Mucosa of stomach (tissue), 1 donor: ENCODE results near the gene MACROH2A1.

Source experiments
- H3K27me3 ChIP-seq: one replicate; pipeline ENCODE4 v1.7.0; 2013; ENCODE audit warnings: mild to moderate bottlenecking, low read length; ENCODE audit not compliant: control insufficient read depth, insufficient read depth
- H3K36me3 ChIP-seq: one replicate; pipeline ENCODE4 v1.7.0; 2013; ENCODE audit warnings: low read length; ENCODE audit not compliant: control insufficient read depth, insufficient read depth
- H3K4me1 ChIP-seq: one replicate; pipeline ENCODE4 v1.7.0; 2013; ENCODE audit warnings: mild to moderate bottlenecking, low read length; ENCODE audit not compliant: control insufficient read depth, insufficient read depth
- H3K4me3 ChIP-seq: one replicate; pipeline ENCODE4 v1.7.0; 2013; ENCODE audit warnings: low read length
- H3K9ac ChIP-seq: one replicate; pipeline ENCODE4 v1.7.0; 2013; ENCODE audit warnings: mild to moderate bottlenecking, low read length, moderate library complexity
- H3K9me3 ChIP-seq: one replicate; pipeline ENCODE4 v1.7.0; 2013; ENCODE audit warnings: mild to moderate bottlenecking, low read length, moderate library complexity; ENCODE audit not compliant: control insufficient read depth
- donor health status: Pancreatic carcinoma.

The MACROH2A1 gene

DNA sequence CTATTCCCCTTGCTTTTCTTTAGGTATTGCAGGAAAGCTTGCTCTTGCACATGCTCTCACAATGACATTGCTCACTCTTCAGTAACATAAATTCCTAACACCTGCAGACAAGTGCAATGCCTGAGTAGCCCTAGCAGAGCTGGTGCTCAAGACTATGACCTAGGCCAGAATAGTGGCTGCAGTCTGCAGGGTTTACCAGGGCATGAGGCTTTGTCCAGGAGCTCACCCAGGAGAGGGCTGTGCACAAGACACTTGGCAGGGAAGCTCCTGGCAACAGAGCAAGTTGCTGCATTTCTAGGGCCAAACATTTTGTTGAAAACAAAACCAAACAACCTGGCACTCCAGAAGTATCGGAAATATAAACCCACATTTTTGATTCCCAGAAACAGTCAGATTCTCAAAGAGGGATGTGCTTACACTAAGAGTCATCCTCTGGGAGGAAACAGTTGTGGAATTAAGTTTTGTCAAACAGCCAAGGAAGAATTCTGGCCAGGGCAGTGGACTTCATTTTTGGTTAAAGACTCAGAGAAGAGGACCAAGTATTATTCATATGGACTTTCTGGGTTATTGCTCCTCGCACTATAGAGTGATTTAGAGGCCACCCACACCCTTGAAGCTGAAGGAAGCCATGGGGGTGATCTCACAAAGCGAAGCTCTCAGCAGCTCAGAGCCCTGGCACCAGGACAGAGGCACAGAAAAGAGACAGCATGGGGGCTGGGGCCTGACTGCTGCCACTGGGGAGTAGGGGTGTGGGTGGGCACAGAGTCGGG lies 44.9 kb downstream of the MACROH2A1 start:
- no peak overlapping the region for H3K9ac ChIP-seq
- no peaks in the 10 kb centered on the region for H3K27me3 ChIP-seq
- H3K4me1 ChIP-seq: no peaks in the 10 kb centered on the region
- no peak overlapping the region for H3K4me3 ChIP-seq
- H3K36me3 ChIP-seq: no peaks in the 10 kb centered on the region
- no peaks in the 10 kb centered on the region for H3K9me3 ChIP-seq

DNA sequence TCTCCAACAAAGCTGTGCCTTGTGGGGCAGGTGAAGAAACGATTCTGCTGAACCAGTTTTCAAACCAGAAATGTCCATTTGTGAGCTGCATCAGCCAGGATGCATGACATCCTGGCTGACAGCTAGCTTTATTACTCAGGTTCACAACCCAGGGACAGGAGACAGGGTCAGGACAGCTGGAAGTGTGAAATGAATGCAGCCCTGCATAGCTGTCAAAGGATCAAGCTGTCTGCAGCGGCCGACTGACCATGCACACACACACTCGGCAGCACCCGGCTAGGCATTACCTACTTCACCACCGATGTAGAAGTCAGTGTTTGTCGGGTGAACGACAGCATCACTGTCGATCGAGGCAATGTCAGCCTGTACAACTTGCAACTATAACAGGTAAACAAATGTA lies 48.5 kb downstream of the MACROH2A1 start:
- no peaks in the 10 kb centered on the region for H3K36me3 ChIP-seq
- peaks cover 24% of the 10 kb centered on the region for H3K4me1 ChIP-seq
- no peak overlapping the region for H3K9ac ChIP-seq
- H3K27me3 ChIP-seq: no peaks in the 10 kb centered on the region
- no peaks in the 10 kb centered on the region for H3K9me3 ChIP-seq
- H3K4me3 ChIP-seq: no peak overlapping the region

DNA sequence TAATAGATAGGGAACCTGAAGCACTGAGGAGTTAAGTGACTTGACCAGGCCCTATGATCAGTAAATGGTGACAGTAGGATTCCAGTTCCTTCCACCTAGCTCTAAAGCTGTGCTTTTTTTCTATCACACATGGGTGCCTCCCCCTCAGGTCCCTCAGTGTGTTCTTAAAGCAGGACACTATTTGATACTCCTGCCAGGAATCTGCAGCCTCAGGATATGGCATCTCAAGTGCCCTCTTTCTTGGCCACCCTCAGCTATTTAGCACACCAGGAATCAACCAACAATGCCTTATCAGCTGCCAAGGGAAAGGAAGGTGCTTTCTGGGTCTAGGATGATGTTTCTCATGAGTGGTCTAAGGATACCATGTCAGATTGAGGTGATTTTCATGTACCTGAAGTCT lies 49.1 kb downstream of the MACROH2A1 start:
- H3K4me1 ChIP-seq: peaks cover 27% of the 10 kb centered on the region
- no peaks in the 10 kb centered on the region for H3K9me3 ChIP-seq
- H3K27me3 ChIP-seq: no peaks in the 10 kb centered on the region
- no peaks in the 10 kb centered on the region for H3K36me3 ChIP-seq
- no peak overlapping the region for H3K4me3 ChIP-seq
- no peak overlapping the region for H3K9ac ChIP-seq

DNA sequence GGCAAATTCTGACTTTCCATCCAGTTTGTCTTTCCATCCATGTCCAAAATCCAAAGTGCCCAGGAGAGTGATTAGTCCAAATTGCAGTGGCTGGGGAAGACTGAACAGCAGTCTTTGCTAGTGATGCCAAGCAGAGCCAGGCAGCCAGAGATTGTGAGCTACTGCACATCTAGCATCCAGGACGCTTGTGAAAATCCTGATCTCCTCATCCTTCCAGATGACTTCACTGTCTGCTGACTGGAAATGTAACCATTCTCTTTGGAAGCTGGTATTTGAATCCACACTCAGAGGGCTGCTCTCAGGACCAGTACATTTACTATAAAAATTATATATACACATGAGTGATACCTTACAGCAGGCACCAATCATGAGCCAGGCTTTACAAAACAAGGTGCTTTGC lies 49.6 kb downstream of the MACROH2A1 start:
- Histone ChIP-seq H3K27me3 (no peaks in the 10 kb centered on the region), H3K4me1 (peaks cover 27% of the 10 kb centered on the region), H3K9ac (no peak overlapping the region), H3K4me3 (no peak overlapping the region), H3K36me3 (peaks cover under 1% of the 10 kb centered on the region), H3K9me3 (no peaks in the 10 kb centered on the region)

DNA sequence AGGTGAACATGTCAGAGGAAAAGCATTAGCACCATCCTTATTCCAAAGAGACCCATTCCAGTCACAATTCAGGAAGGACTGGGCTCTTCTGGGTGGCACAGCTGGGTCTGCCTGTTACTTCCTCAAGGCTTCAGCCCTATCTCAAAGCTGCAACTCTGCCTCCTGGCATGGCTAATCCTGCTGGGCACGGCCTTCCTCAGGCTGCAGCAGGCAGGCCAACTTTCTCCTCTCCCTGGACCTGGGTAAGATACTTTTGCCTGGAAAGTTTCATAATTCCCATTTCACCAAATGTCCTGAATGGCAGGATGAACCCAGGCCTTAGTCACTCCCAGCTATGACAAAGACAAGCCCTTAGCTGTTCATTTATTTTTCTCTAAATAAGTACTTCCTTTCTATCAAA lies 50.1 kb downstream of the MACROH2A1 start:
- H3K36me3 ChIP-seq: peaks cover 5% of the 10 kb centered on the region
- no peak overlapping the region for H3K9ac ChIP-seq
- no peak overlapping the region for H3K4me3 ChIP-seq
- H3K9me3 ChIP-seq: no peaks in the 10 kb centered on the region
- no peaks in the 10 kb centered on the region for H3K27me3 ChIP-seq
- H3K4me1 ChIP-seq: peaks cover 27% of the 10 kb centered on the region

DNA sequence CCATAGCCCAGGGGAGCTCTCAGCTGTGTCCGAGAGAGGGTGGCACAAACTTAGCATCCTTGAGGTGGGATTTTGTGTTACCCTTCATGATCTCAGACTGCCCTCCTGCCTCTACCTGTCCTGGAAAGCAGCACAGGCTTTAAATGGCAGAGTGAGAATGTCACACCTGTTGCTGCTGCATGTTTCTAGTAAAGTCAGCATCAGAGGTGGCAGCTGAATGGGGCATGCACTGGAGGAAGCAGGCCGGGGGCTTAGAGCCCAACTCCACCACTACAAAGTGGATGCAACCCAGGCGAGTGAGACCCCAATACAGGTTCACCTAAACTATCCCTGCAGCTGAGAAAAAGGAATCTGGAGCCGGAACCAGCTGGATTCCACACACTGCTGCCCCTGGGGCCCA lies 51.6 kb downstream of the MACROH2A1 start:
- Histone ChIP-seq H3K4me3 (no peak overlapping the region), H3K27me3 (no peaks in the 10 kb centered on the region), H3K9ac (no peak overlapping the region), H3K36me3 (peaks cover 20% of the 10 kb centered on the region), H3K4me1 (peaks cover 27% of the 10 kb centered on the region), H3K9me3 (no peaks in the 10 kb centered on the region)

DNA sequence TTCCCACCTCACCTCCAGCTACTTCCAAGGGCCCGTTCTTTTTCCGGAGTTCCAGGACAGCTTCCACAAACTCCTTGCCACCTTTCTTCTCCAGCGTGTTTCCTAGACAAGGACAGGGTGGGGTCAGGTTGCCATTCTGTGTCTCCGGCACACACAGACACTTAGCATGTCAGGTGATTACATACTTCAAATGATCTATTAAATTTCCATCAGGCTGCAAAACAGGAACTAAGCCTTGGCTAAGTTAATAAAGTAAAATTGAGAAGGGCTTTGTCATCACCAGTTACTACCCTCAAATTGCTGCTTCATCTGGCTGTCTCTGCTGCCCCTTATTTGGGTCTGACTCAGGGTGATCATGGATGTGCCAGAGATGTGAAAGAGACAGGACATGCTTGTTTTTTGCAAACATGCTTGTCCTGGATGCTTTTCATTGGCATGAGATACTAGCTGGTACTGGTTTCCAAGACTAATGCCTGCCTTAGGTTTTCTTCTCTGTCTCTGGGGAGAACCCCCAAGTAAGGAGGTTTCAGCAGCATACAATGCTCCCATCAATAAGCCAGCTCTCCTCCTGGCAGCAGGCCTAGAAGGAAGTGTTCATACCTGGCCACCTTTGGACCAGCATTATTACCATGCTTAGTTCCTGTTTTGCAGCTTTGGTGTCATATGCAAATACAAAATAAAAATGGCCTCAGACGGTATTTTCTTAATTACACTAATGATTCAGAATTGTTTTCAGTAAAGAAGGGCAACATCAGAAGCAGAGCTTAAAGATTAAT lies 52.9 kb downstream of the MACROH2A1 start:
- Histone ChIP-seq H3K4me1 (peaks cover 27% of the 10 kb centered on the region), H3K27me3 (no peaks in the 10 kb centered on the region), H3K36me3 (peaks cover 28% of the 10 kb centered on the region), H3K4me3 (no peak overlapping the region), H3K9ac (no peak overlapping the region), H3K9me3 (no peaks in the 10 kb centered on the region)

DNA sequence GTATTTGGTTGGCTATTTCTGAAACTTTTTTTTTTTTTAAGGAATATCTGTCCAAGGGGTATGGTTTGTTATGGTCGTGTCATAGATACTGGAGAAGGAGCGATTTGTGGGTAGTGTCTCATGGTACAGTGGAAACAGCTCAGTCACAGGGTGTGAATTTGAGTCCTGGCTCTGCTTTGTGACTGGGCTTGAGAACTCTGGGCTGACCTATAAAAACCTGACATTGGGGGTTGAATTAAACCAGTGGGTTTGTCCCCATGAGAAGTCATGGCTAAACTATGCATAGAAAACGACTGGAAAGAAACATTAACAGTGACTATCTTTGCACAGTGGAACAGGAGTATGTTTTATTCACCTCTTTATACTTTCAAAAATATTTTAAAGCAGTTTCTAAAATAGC lies 54.7 kb downstream of the MACROH2A1 start:
- H3K9me3 ChIP-seq: no peaks in the 10 kb centered on the region
- H3K4me1 ChIP-seq: peaks cover 27% of the 10 kb centered on the region
- no peak overlapping the region for H3K4me3 ChIP-seq
- H3K9ac ChIP-seq: no peak overlapping the region
- H3K36me3 ChIP-seq: peaks cover 29% of the 10 kb centered on the region
- H3K27me3 ChIP-seq: no peaks in the 10 kb centered on the region

DNA sequence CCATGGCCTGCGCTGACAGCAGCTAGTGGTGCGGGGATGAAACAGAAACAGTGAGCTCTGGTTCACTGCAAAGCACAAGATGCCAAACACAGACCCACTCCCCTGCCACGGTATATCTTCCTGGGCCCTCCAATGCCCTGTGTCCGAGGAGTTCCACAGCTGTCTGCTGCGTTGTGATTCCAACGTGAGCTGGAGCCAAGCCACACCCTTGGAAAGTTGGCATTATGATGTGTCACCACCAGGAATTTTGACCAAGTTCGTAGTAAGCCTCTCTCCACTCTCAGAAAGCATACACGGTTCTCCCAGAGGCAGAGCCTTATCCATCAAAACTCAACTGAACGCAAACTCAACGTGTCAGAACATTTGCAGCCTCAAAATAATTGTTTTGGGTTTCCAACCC lies 55.6 kb downstream of the MACROH2A1 start:
- no peaks in the 10 kb centered on the region for H3K9me3 ChIP-seq
- no peaks in the 10 kb centered on the region for H3K27me3 ChIP-seq
- peaks cover 20% of the 10 kb centered on the region for H3K4me1 ChIP-seq
- H3K4me3 ChIP-seq: no peak overlapping the region
- no peak overlapping the region for H3K9ac ChIP-seq
- peaks cover 38% of the 10 kb centered on the region for H3K36me3 ChIP-seq

DNA sequence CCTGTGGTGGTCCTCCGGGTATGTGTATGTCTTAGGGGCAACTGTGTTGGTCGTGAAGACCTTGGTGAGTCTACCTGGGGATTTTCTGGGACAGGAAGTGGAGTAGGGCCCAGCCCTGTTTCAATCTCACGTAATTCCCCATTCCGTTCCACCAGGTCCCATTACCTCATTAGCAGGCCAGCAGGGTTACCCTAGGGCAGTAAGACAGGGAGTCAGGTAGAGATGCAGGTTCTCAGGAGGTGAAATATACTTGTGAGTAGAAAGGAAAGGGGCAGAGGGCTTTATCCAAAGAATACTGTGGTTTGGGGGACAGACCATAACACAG lies 56.5 kb downstream of the MACROH2A1 start:
- peaks cover 19% of the 10 kb centered on the region for H3K4me1 ChIP-seq
- no peak overlapping the region for H3K4me3 ChIP-seq
- H3K27me3 ChIP-seq: no peaks in the 10 kb centered on the region
- H3K9ac ChIP-seq: no peak overlapping the region
- no peaks in the 10 kb centered on the region for H3K9me3 ChIP-seq
- H3K36me3 ChIP-seq: peaks cover 39% of the 10 kb centered on the region

DNA sequence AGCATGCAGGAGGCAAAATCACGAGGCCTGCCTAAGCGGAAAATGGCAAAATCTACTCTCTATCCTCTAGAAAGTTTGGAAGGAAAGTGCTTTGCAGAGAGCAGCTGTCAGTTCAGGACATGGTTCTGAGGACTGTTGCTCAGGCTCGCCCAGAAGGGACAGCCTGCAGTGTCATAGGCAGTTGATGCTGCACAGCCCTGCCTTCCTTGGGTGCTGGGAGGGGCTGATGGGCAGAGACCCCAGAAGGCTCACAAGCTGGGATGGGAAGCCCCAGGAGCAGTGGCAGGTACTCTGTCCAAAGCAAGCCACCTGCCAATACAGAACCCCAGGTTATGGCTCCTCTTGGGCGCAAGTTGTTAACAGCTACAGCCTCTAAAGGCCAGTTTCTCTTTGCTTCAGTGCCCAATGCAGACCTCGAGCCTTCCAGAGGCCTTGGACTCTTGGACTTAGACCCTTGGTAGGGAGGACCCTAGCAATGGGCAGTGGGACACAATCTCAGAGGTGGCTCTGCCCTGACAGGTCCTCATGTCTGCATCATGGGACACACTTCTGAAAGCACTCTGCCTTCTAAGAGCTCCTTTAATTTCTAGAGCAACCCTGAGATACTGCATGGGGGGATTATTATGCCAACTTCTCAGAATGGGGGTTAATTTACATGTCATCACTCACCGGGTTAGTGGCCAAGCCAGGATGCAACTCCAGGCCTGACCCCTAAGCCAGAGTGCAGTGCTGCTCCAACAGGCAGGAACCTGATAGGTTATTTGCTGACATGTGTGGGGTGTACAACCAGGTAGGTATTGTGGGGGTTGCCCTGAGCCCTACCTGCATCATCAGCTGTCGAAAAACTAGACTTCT lies 57.1 kb downstream of the MACROH2A1 start:
- H3K4me1 ChIP-seq: peaks cover 14% of the 10 kb centered on the region
- H3K4me3 ChIP-seq: no peak overlapping the region
- H3K9me3 ChIP-seq: no peaks in the 10 kb centered on the region
- H3K9ac ChIP-seq: no peak overlapping the region
- peaks cover 39% of the 10 kb centered on the region for H3K36me3 ChIP-seq
- H3K27me3 ChIP-seq: no peaks in the 10 kb centered on the region
